SK-N-SH (cell line): ENCODE results near the gene DDX51. TPM values are rescaled to one million over a fixed set of nuclear protein-coding genes. Genes with fewer than 3 reads are reported as not detected.

Experiments
- CTCF ChIA-PET: fragments of 300-600, 350-600 bp; formaldehyde crosslinking; extraction: SDS; loops from one replicate; lab custom pipeline; 2021; lab: Yijun Ruan, JAX
- POLR2A ChIA-PET: fragments of 350-600 bp; sonication (Branson Sonifier 250); formaldehyde crosslinking; extraction: SDS; loops from one replicate; lab custom pipeline; 2020; ENCODE audit warnings: antibody characterized with exemption, inconsistent platforms; lab: Yijun Ruan, JAX
- DNase-seq: peaks from one replicate; pipeline ENCODE4 v3.0.0; 2012
- H2AFZ ChIP-seq: fragments of 200-600 bp; sonication (generic); 2 replicates; pipeline ENCODE4 v1.8.1; 2016; ENCODE audit warnings: antibody characterized with exemption, mild to moderate bottlenecking, low read depth
- H3F3A ChIP-seq: fragments of 200-600 bp; sonication (generic); replicated peaks from 2 replicates; pipeline ENCODE3; 2016; ENCODE audit warnings: antibody characterized with exemption, mild to moderate bottlenecking; ENCODE audit not compliant: insufficient read depth
- H3K27ac ChIP-seq, 2 experiments: fragments of 200-500 bp in 1 of 2; fragments of 200-600 bp in 1 of 2; sonication (Bioruptor generic) in 1 of 2; sonication (generic), shearing (Covaris generic) in 1 of 2; 2 replicates each; pipeline versions ENCODE4 v1.5.1 to v1.6.1; 2014 to 2016; ENCODE audit warnings: low read depth in 2 of 2, inconsistent platforms in 1 of 2, low read length in 1 of 2, mild to moderate bottlenecking in 1 of 2, mixed read lengths in 1 of 2
- H3K27me3 ChIP-seq: fragments of 200-600 bp; sonication (generic), shearing (Covaris generic); 2 replicates; pipeline ENCODE4 v1.6.1; 2016; ENCODE audit warnings: mixed run types; ENCODE audit not compliant: insufficient read depth
- H3K36me3 ChIP-seq, 2 experiments: fragments of 200-500 bp in 1 of 2; fragments of 200-600 bp in 1 of 2; sonication (Bioruptor generic) in 1 of 2; sonication (generic) in 1 of 2; replicated peaks in 1 of 2; 2 replicates each; pipeline versions ENCODE3 to v1.5.1; 2014 to 2016; ENCODE audit warnings: low read length in 1 of 2, mild to moderate bottlenecking in 1 of 2; ENCODE audit not compliant: insufficient read depth in 2 of 2, control insufficient read depth in 1 of 2
- H3K4me1 ChIP-seq, 2 experiments: fragments of 200-500 bp in 1 of 2; fragments of 200-600 bp in 1 of 2; sonication (Bioruptor generic) in 1 of 2; sonication (generic), shearing (Covaris generic) in 1 of 2; 2 replicates each; pipeline versions ENCODE4 v1.5.1 to v1.6.1; 2014 to 2016; ENCODE audit warnings: low read depth in 1 of 2, low read length in 1 of 2, mixed run types in 1 of 2; ENCODE audit not compliant: insufficient read depth in 2 of 2, control insufficient read depth in 1 of 2
- H3K4me2 ChIP-seq: fragments of 200-600 bp; sonication (generic), shearing (Covaris generic); 2 replicates; pipeline ENCODE4 v1.6.1; 2017; ENCODE audit warnings: mixed run types
- H3K4me3 ChIP-seq, 2 experiments: fragments of 200-500 bp in 1 of 2; fragments of 200-600 bp in 1 of 2; sonication (Bioruptor generic) in 1 of 2; sonication (generic), shearing (Covaris generic) in 1 of 2; 2 replicates each; pipeline versions ENCODE4 v1.5.1 to v1.8.1; 2014 to 2016; ENCODE audit warnings: low read depth in 2 of 2, inconsistent platforms in 1 of 2, low read length in 1 of 2, mild to moderate bottlenecking in 1 of 2, mixed read lengths in 1 of 2, moderate library complexity in 1 of 2
- H3K79me2 ChIP-seq: fragments of 200-600 bp; sonication (generic); 2 replicates; pipeline ENCODE4 v1.8.1; 2017; ENCODE audit warnings: mild to moderate bottlenecking; ENCODE audit not compliant: insufficient read depth
- H3K9ac ChIP-seq: fragments of 200-600 bp; sonication (generic); 2 replicates; pipeline ENCODE4 v1.6.1; 2017; ENCODE audit warnings: mixed run types
- H3K9me2 ChIP-seq: fragments of 200-600 bp; sonication (generic); 2 replicates; pipeline ENCODE4 v1.6.1; 2017; ENCODE audit warnings: mixed run types
- H3K9me3 ChIP-seq: fragments of 200-600 bp; sonication (generic); 2 replicates; pipeline ENCODE4 v1.6.1; 2017; ENCODE audit warnings: mixed run types, mild to moderate bottlenecking, moderate library complexity
- H4K20me1 ChIP-seq: fragments of 200-600 bp; sonication (generic); 2 replicates; pipeline ENCODE4 v1.6.1; 2017; ENCODE audit warnings: mild to moderate bottlenecking, mixed run types; ENCODE audit not compliant: insufficient read depth
- CHD2 ChIP-seq: fragments of 150-350 bp; IDR thresholded peaks from 2 replicates; pipeline ENCODE4 v1.6.1; 2018; ENCODE audit warnings: low read length; ENCODE audit not compliant: partially characterized antibody
- CTCF ChIP-seq: fragments of 200-600 bp; sonication (generic); IDR thresholded peaks from 2 replicates; pipeline ENCODE4 v1.6.1; 2017; ENCODE audit warnings: antibody characterized with exemption, mild to moderate bottlenecking, moderate library complexity
- ELF1 ChIP-seq: IDR thresholded peaks from 2 replicates; pipeline ENCODE4 v1.4.0; 2012
- FOXJ3 ChIP-seq: sonication (generic); formaldehyde crosslinking; IDR thresholded peaks from 2 replicates; pipeline ENCODE4 v1.5.1; 2020; ENCODE audit warnings: mild to moderate bottlenecking, missing genetic modification reagents
- FOXM1 ChIP-seq: IDR thresholded peaks from 2 replicates; pipeline ENCODE4 v1.4.0; 2012; ENCODE audit warnings: low read depth, mild to moderate bottlenecking
- GATA2 ChIP-seq: sonication (generic); formaldehyde crosslinking; IDR thresholded peaks from 2 replicates; pipeline ENCODE4 v1.5.0; 2020; ENCODE audit warnings: mild to moderate bottlenecking, missing genetic modification reagents
- IRF3 ChIP-seq: fragments of 150-350 bp; IDR thresholded peaks from 2 replicates; pipeline ENCODE4 v1.6.1; 2016; ENCODE audit warnings: mild to moderate bottlenecking, low read depth, low read length
- MEF2A ChIP-seq: IDR thresholded peaks from 2 replicates; pipeline ENCODE4 v1.4.0; 2012; ENCODE audit warnings: low read depth, borderline replicate concordance
- MXI1 ChIP-seq: IDR thresholded peaks from 2 replicates; pipeline ENCODE4 v1.6.1; 2012; ENCODE audit warnings: mild to moderate bottlenecking, low read depth, low read length, improper control_type of control experiment
- NRF1 ChIP-seq: IDR thresholded peaks from 2 replicates; pipeline ENCODE4 v1.6.1; 2012; ENCODE audit warnings: low read depth, mild to moderate bottlenecking, low read length
- POLR2AphosphoS5 ChIP-seq: IDR thresholded peaks from 2 replicates; pipeline ENCODE4 v1.6.1; 2012; ENCODE audit warnings: low read depth, low read length
- RCOR1 ChIP-seq: fragments of 150-350 bp; IDR thresholded peaks from 2 replicates; pipeline ENCODE4 v1.6.1; 2017; ENCODE audit warnings: antibody characterized with exemption, low read length
- REST ChIP-seq: IDR thresholded peaks from 2 replicates; pipeline ENCODE4 v1.6.1; 2012; ENCODE audit warnings: mild to moderate bottlenecking, low read depth, low read length, moderate library complexity
- RFX5 ChIP-seq: IDR thresholded peaks from 2 replicates; pipeline ENCODE4 v1.6.1; 2012; ENCODE audit warnings: mild to moderate bottlenecking, improper control_type of control experiment, low read length
- RXRA ChIP-seq: IDR thresholded peaks from 2 replicates; pipeline ENCODE4 v1.4.0; 2012; ENCODE audit warnings: low read depth, mild to moderate bottlenecking, borderline replicate concordance
- SIN3A ChIP-seq: IDR thresholded peaks from 2 replicates; pipeline ENCODE4 v1.6.1; 2012; ENCODE audit warnings: low read depth, mild to moderate bottlenecking, low read length, moderate library complexity, borderline replicate concordance
- SMC3 ChIP-seq: IDR thresholded peaks from 2 replicates; pipeline ENCODE4 v1.6.1; 2012; ENCODE audit warnings: low read depth, low read length, improper control_type of control experiment
- TCF12 ChIP-seq: IDR thresholded peaks from 2 replicates; pipeline ENCODE4 v1.4.0; 2012
- WGBS: methylation state at CpG from one replicate; pipeline ENCODE4 v1.1.6; 2017; ENCODE audit warnings: low lambda C conversion rate; 5-methylcytosine and 5-hydroxymethylcytosine counted together
- polyA plus RNA-seq, 3 experiments: library from polyadenylated mRNA; depleted of rRNA; stranded (reverse); fragments of >200 nt; gene quantifications; 2 replicates each; pipeline ENCODE4 v1.2.3, GENCODE V29; 2012

The DDX51 gene
- polyA plus RNA-seq, 1 of the 3 experiments (the other 2 are of a cell fraction), result 17.3 TPM

- WGBS, result 92% methylated on average over 17 of the region's 20 CpGs
- no peak for DNase-seq
- Histone ChIP-seq H3K36me3 (peaks cover 0 to 9% of the 10 kb centered on the region in 2 experiments), H3K9me3 (no peaks in the 10 kb centered on the region), H3K9me2 (no peaks in the 10 kb centered on the region), H3F3A (peaks cover 15% of the 10 kb centered on the region), H2AFZ (no peak overlapping the region), H3K27ac (no peak overlapping the region), H3K27me3 (no peaks in the 10 kb centered on the region), H3K79me2 (no peaks in the 10 kb centered on the region), H3K4me3 (no peak overlapping the region), H3K9ac (no peak overlapping the region), H4K20me1 (0 out of 2 replicates have a peak, but pooled peaks cover 3% of the 10 kb centered on the region), H3K4me1 (no peaks in the 10 kb centered on the region), H3K4me2 (no peak overlapping the region)
- TF ChIP-seq NRF1 (no peak), REST (no peak), CHD2 (no peak), RFX5 (no peak), ELF1 (no peak), IRF3 (no peak), CTCF (no peak), FOXM1 (no peak), TCF12 (no peak), GATA2 (CRISPR knock-in tag) (no peak), SIN3A (no peak), SMC3 (no peak), POLR2AphosphoS5 (no peak), RXRA (no peak), RCOR1 (no peak), MXI1 (no peak), MEF2A (no peak), FOXJ3 (CRISPR knock-in tag) (no peak)
- ChIA-PET CTCF (interaction anchor here (0.9 to 4.9 kb wide), 15 partner anchors 10 to 330 kb away, joined by 3 to 110 read pairs (median 6); partner anchors contain the start of gene DDX51), POLR2A (no interaction called here)
Observed at GRCh38 chr12:132152953-132153352, 8.8 kb upstream of the DDX51 start.
